ENCODE measurements around the gene SECISBP2L.

The SECISBP2L gene

DNA sequence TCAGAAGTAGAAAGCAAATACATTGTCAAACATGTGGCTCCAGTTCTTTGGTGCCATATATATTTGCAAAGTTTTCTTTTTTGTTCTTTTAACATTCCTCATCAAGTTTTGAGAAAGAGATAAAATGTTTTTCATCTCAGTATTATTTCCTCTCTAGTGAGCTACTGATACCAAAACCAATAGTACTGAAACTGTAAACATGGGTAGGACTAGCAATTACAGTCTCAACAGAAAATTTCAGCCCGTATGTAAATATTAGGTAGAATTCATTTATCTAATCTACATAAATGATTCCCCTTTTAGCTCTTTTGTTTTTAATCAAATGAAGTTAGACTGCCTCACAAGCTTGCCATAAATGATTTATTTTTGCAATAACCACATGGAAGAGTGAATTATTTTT lies 21.4 kb downstream of the SECISBP2L start:
- POLR2A ChIA-PET: no interaction called here
- TF ChIP-seq SUZ12 (IDR thresholded peaks at IDR 0.05) (no peak), NFRKB (IDR thresholded peaks at IDR 0.05) (no peak), L3MBTL2 (conservative IDR thresholded peaks at IDR 0.05) (no peak), FOXA1 (IDR thresholded peaks at IDR 0.05) (no peak)
- CTCF ChIA-PET: no interaction called here
- no peak for DNase-seq (ENCODE audit: extremely low spot score)

DNA sequence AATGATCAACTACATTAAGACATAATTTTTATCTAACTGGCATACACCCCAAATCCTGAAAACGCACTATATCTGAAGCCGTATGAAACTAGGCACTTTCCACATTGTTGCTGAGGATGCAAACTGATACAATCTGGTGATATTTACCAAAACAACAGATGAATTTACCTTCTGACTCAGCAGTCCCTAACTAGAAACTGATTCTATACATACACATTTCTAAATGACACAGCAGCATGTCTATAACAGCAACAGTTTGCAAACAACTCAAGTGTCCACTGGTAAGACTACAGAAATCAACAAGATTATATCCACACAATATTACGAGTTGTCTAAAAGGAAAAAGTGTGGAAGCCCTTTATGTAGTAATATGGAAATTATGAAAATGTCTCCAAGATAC lies 22.9 kb downstream of the SECISBP2L start:
- ChIA-PET POLR2A (no interaction called here), CTCF (no interaction called here)
- DNase-seq (ENCODE audit: extremely low spot score): no peak
- TF ChIP-seq L3MBTL2 (conservative IDR thresholded peaks at IDR 0.05) (no peak), FOXA1 (IDR thresholded peaks at IDR 0.05) (no peak), FOXM1 (IDR thresholded peaks at IDR 0.05; ENCODE audit: borderline replicate concordance) (no peak), SP1 (IDR thresholded peaks at IDR 0.05) (no peak), CTBP1 (IDR thresholded peaks at IDR 0.05; ENCODE audit: borderline replicate concordance) (no peak), LEF1 (IDR thresholded peaks at IDR 0.05; ENCODE audit: borderline replicate concordance) (no peak), TARDBP (IDR thresholded peaks at IDR 0.05) (no peak), ELF4 (IDR thresholded peaks at IDR 0.05) (no peak), NFRKB (IDR thresholded peaks at IDR 0.05) (no peak), ARNT (IDR thresholded peaks at IDR 0.05) (no peak), FOXK2 (IDR thresholded peaks at IDR 0.05) (no peak), SUZ12 (IDR thresholded peaks at IDR 0.05) (no peak), BHLHE40 (IDR thresholded peaks at IDR 0.05; ENCODE audit: borderline replicate concordance) (no peak), ZNF384 (IDR thresholded peaks at IDR 0.05) (no peak)
- TF ChIP-seq, protein P1, sequence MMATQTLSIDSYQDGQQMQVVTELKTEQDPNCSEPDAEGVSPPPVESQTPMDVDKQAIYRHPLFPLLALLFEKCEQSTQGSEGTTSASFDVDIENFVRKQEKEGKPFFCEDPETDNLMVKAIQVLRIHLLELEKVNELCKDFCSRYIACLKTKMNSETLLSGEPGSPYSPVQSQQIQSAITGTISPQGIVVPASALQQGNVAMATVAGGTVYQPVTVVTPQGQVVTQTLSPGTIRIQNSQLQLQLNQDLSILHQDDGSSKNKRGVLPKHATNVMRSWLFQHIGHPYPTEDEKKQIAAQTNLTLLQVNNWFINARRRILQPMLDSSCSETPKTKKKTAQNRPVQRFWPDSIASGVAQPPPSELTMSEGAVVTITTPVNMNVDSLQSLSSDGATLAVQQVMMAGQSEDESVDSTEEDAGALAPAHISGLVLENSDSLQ (IDR thresholded peaks at IDR 0.05): no peak

DNA sequence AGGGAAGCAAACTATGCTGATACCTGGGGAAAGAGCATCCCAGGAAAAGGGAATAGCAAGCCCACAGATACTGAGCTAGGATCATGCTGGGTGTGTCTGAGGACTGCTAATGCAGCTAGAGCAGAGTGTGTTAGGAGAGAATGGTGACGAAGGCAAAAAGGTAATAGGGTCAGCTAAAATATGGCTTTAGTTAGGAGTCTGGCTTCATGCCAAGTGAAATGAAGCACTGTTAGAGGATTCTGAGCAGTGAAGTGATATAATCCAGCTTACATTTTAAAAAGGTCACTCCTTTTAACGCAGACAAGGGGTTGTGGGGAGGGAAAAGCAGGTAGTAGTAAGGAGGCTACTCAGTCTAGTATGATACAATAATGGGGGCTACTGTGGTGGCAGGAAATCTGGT lies 30.4 kb downstream of the SECISBP2L start:
- ChIA-PET POLR2A (no interaction called here), CTCF (no interaction called here)
- DNase-seq (ENCODE audit: extremely low spot score): no peak
- TF ChIP-seq HDGF (IDR thresholded peaks at IDR 0.05; ENCODE audit: borderline replicate concordance): no peak

DNA sequence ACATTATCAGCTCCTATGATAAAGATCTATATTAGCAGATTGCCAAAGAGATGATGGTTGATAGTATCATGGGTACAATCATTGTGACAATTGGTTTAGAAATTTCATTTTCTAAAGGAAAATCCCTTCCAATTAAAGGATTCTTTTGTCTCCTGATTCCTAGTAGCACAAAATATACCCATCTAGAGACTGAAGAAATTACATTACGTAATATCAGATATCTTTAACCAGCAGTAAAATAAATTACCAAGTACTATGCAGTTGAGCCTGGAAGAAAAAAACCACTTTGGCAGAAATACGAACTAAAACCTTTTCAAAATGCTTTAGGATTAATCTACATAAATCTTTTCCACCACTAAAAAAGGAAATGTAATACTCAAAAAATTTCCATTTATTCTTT lies 46.9 kb downstream of the SECISBP2L start:
- DNase-seq (ENCODE audit: extremely low spot score): no peak
- POLR2A ChIA-PET: no interaction called here
- CTCF ChIA-PET: no interaction called here
- TF ChIP-seq FOXA1 (IDR thresholded peaks at IDR 0.05): no peak
- no peak for TF ChIP-seq ELF4 (IDR thresholded peaks at IDR 0.05)
- TF ChIP-seq HDGF (IDR thresholded peaks at IDR 0.05; ENCODE audit: borderline replicate concordance): no peak

DNA sequence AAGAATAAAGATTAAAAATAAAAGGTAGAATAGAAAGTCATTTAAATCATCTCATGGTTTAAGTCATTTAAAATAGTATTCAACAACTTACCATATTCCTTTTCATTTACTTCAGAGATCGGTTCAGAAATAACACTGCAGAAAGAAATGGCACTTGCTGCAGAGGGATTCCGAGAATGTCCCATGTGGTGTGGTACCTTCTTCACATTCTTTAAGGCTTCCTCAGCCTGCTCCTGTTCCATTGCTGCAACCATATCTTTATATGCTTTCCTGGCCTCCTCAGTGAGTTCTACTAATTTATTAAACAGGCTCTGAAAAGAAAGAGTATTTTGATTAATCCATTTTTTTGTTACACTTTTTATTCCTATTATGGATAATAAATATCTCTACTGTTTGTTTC lies 50.0 kb downstream of the SECISBP2L start:
- ChIA-PET CTCF (no interaction called here), POLR2A (no interaction called here)
- TF ChIP-seq LEF1 (IDR thresholded peaks at IDR 0.05; ENCODE audit: borderline replicate concordance): no peak
- no peak for TF ChIP-seq TARDBP (IDR thresholded peaks at IDR 0.05)
- no peak for TF ChIP-seq FOXA1 (IDR thresholded peaks at IDR 0.05)
- TF ChIP-seq BHLHE40 (IDR thresholded peaks at IDR 0.05; ENCODE audit: borderline replicate concordance): no peak
- no peak for TF ChIP-seq FOXM1 (IDR thresholded peaks at IDR 0.05; ENCODE audit: borderline replicate concordance)
- TF ChIP-seq HDGF (IDR thresholded peaks at IDR 0.05; ENCODE audit: borderline replicate concordance): no peak
- TF ChIP-seq SUZ12 (IDR thresholded peaks at IDR 0.05): no peak
- TF ChIP-seq L3MBTL2 (conservative IDR thresholded peaks at IDR 0.05): no peak
- TF ChIP-seq FOXK2 (IDR thresholded peaks at IDR 0.05): no peak
- TF ChIP-seq ZNF384 (IDR thresholded peaks at IDR 0.05): no peak
- no peak for TF ChIP-seq NFRKB (IDR thresholded peaks at IDR 0.05)
- no peak for TF ChIP-seq SP1 (IDR thresholded peaks at IDR 0.05)
- no peak for TF ChIP-seq ELF4 (IDR thresholded peaks at IDR 0.05)
- TF ChIP-seq, protein P1 (IDR thresholded peaks at IDR 0.05): no peak
- TF ChIP-seq CTBP1 (IDR thresholded peaks at IDR 0.05; ENCODE audit: borderline replicate concordance): no peak
- TF ChIP-seq ARNT (IDR thresholded peaks at IDR 0.05): no peak
- no peak for DNase-seq (ENCODE audit: extremely low spot score)

DNA sequence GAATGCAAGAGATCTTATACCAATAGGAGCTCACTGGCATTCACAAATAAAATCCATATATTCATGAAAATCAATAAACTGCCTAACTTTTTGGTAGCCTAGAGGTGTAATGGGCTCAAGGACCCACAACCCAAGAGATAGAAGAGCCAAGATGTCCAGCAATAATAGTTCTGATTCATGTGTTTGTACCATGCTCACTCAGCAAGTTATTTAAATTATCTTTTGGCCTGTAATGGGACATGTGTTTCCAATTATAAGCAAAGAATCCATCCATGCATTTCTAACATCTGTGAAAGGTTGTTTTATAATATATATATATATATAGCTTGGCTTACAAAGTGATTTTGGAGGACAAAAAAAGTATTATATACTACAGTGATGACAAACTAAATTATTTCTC lies 52.9 kb downstream of the SECISBP2L start:
- TF ChIP-seq, protein P1 (IDR thresholded peaks at IDR 0.05): no peak
- TF ChIP-seq LEF1 (IDR thresholded peaks at IDR 0.05; ENCODE audit: borderline replicate concordance) (no peak), FOXK2 (IDR thresholded peaks at IDR 0.05) (no peak), TARDBP (IDR thresholded peaks at IDR 0.05) (no peak), SP1 (IDR thresholded peaks at IDR 0.05) (no peak), CTBP1 (IDR thresholded peaks at IDR 0.05; ENCODE audit: borderline replicate concordance) (no peak), NFRKB (IDR thresholded peaks at IDR 0.05) (no peak), ZNF384 (IDR thresholded peaks at IDR 0.05) (no peak), FOXM1 (IDR thresholded peaks at IDR 0.05; ENCODE audit: borderline replicate concordance) (no peak), FOXA1 (IDR thresholded peaks at IDR 0.05) (no peak), L3MBTL2 (conservative IDR thresholded peaks at IDR 0.05) (no peak), ELF4 (IDR thresholded peaks at IDR 0.05) (no peak), SUZ12 (IDR thresholded peaks at IDR 0.05) (no peak), HDGF (IDR thresholded peaks at IDR 0.05; ENCODE audit: borderline replicate concordance) (no peak), ARNT (IDR thresholded peaks at IDR 0.05) (no peak), BHLHE40 (IDR thresholded peaks at IDR 0.05; ENCODE audit: borderline replicate concordance) (no peak)
- ChIA-PET CTCF (no interaction called here), POLR2A (no interaction called here)
- no peak for DNase-seq (ENCODE audit: extremely low spot score)

DNA sequence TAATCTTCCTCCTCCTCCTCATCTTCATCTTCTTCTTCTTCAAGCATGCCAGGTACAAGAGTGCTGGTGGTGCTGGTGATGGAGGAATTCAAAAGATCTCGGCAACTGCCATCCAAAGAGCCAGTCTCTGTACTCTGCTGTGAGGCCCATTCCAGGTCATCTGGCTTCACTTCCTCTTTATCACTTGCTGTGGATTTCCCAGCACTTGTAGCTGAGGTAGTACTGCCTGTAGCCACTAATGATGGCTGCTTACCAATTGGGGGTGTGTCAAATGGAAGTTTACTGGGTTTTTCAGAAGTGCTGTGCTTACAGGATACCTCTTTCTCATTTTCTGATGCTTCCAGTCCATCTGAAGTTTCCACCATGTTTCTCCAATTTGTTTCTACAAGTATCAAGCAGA lies 53.7 kb downstream of the SECISBP2L start:
- no peak for TF ChIP-seq ARNT (IDR thresholded peaks at IDR 0.05)
- ChIA-PET CTCF (no interaction called here), POLR2A (interaction anchor here (1.3 kb wide), 1 partner anchor 20 kb away, joined by 3 read pairs; no protein-coding TSS in a partner anchor)
- no peak for DNase-seq (ENCODE audit: extremely low spot score)

Measured in HEK293T (cell line).